CD1c-positive myeloid dendritic cell (primary cell): Measurements from ENCODE around the gene DDX41.
"Not testable (repeated sequence)": the region's sequence is repeated elsewhere in the genome, so short reads cannot be mapped to it uniquely, and the experiment has no call there.

Experiments
- DNase-seq: peaks from one replicate; pipeline ENCODE4 v3.0.0-alpha.2; 2016; ENCODE audit errors: extremely low spot score

Gene DDX41

GRCh38 chr5:177516601-177517568 lies at the start of gene DDX41:
TSS of gene DDX41 (minus strand) at chr5:177516961. CDS start at chr5:177516945, 16 bp downstream.
- peak; percentile 98 for DNase-seq

GRCh38 chr5:177565046-177565445 lies 48.3 kb upstream of the DDX41 start:
- no peak for DNase-seq

- DNase-seq, result not testable (repeated sequence)
Observed at GRCh38 chr5:177559446-177559941, 42.7 kb upstream of the DDX41 start.

GRCh38 chr5:177557796-177558195 lies 41.0 kb upstream of the DDX41 start:
- no peak for DNase-seq

- DNase-seq, result no peak
Observed at GRCh38 chr5:177557041-177557647, 40.4 kb upstream of the DDX41 start.

- DNase-seq, result no peak
Observed at GRCh38 chr5:177555665-177556064, 38.9 kb upstream of the DDX41 start.

- no peak for DNase-seq
Observed at GRCh38 chr5:177555228-177555627, 38.5 kb upstream of the DDX41 start.

- peak; percentile 96 for DNase-seq
Observed at GRCh38 chr5:177554474-177555111, 37.8 kb upstream of the DDX41 start, which contains the start of gene FAM193B. TSS of gene FAM193B (minus strand) at chr5:177554563. CDS start at chr5:177554458, 105 bp downstream.

GRCh38 chr5:177553671-177554429 lies 37.1 kb upstream of the DDX41 start:
- peak; percentile 35 for DNase-seq

- DNase-seq, result no peak
Observed at GRCh38 chr5:177552839-177553455, 36.2 kb upstream of the DDX41 start.

- DNase-seq, result peak; percentile 23
Observed at GRCh38 chr5:177550122-177550521, 33.4 kb upstream of the DDX41 start.

GRCh38 chr5:177548495-177548894 lies 31.7 kb upstream of the DDX41 start:
- no peak for DNase-seq

GRCh38 chr5:177547736-177548135 lies 31.0 kb upstream of the DDX41 start:
- DNase-seq, result no peak

- DNase-seq, result peak; percentile 47
Observed at GRCh38 chr5:177546258-177546741, 29.5 kb upstream of the DDX41 start.

- peak; percentile 66 for DNase-seq
Observed at GRCh38 chr5:177545487-177546257, 28.9 kb upstream of the DDX41 start.

- no peak for DNase-seq
Observed at GRCh38 chr5:177542816-177543465, 26.2 kb upstream of the DDX41 start.

GRCh38 chr5:177540438-177540837 lies 23.7 kb upstream of the DDX41 start:
- DNase-seq, result no peak

- no peak for DNase-seq
Observed at GRCh38 chr5:177539411-177539810, 22.6 kb upstream of the DDX41 start.

GRCh38 chr5:177538876-177539275 lies 22.1 kb upstream of the DDX41 start:
- DNase-seq, result no peak
